Fibroblast of peridontal ligament (primary cell): ENCODE results near the gene TTLL10.

Source experiments
- DNase-seq: peaks from one replicate; pipeline ENCODE4 v3.0.0-alpha.2; 2010; ENCODE audit errors: extremely low read depth

Gene TTLL10

GRCh38 chr1:1173793-1174415 is at the start of gene TTLL10:
Gene TTLL10 (plus strand): TSS chr1:1173880. CDS start chr1:1179216, 5,336 bp downstream.
- no peak for DNase-seq

- DNase-seq = no peak
Measured at GRCh38 chr1:1124508-1124785, 49.2 kb upstream of the TTLL10 start.

GRCh38 chr1:1124786-1125642 is 48.7 kb upstream of the TTLL10 start:
- DNase-seq = no peak

GRCh38 chr1:1125945-1126344 is 47.7 kb upstream of the TTLL10 start:
- DNase-seq = no peak

GRCh38 chr1:1127551-1128451 is 45.9 kb upstream of the TTLL10 start:
- no peak for DNase-seq

GRCh38 chr1:1128454-1129139 is 45.1 kb upstream of the TTLL10 start:
- no peak for DNase-seq

GRCh38 chr1:1129381-1129821 is 44.3 kb upstream of the TTLL10 start:
- no peak for DNase-seq

GRCh38 chr1:1130206-1131120 is 43.2 kb upstream of the TTLL10 start:
- DNase-seq = no peak

GRCh38 chr1:1132042-1132950 is 41.4 kb upstream of the TTLL10 start:
- DNase-seq = no peak

- no peak for DNase-seq
Measured at GRCh38 chr1:1132956-1133750, 40.5 kb upstream of the TTLL10 start.

- DNase-seq = no peak
Measured at GRCh38 chr1:1134300-1134970, 39.2 kb upstream of the TTLL10 start.

GRCh38 chr1:1135339-1136136 is 38.1 kb upstream of the TTLL10 start:
- peak; percentile 22 for DNase-seq

GRCh38 chr1:1136547-1137230 is 37.0 kb upstream of the TTLL10 start:
- no peak for DNase-seq

GRCh38 chr1:1137256-1138045 is 36.2 kb upstream of the TTLL10 start:
- DNase-seq = no peak

- DNase-seq = no peak
Measured at GRCh38 chr1:1140673-1141072, 33.0 kb upstream of the TTLL10 start.
